Kidney capillary endothelial cell (primary cell): ENCODE results near the gene P2RY14.

Source experiments
- DNase-seq: peaks from one replicate; pipeline ENCODE4 v3.0.0-alpha.2; 2018; ENCODE audit warnings: low spot score

Gene P2RY14

GRCh38 chr3:151300539-151300938 is 22.2 kb upstream of the P2RY14 start:
- DNase-seq = no peak

GRCh38 chr3:151299006-151299405 is 20.7 kb upstream of the P2RY14 start:
- no peak for DNase-seq

DNA sequence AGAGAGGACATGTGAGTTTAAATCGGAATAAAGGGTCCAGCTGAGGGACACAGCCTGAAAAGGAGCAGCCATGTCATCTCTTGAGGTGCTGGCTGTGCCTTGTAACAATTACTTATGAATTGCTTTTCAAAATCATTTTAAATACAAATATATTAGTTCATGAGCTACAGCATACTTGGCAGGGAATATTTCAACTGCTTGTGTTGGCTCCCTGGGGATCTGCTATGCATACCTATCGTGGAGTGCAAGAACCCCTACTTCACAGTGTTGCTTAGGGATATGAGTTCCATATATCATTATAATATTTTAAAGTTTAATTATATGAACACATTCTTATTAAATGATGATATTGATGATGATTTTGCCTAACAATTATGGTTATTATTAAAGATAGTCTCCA is 19.1 kb upstream of the P2RY14 start:
- no peak for DNase-seq

- no peak for DNase-seq
These were observed 17.9 kb upstream of the P2RY14 start for GRCh38 chr3:151296226-151296625.

- DNase-seq = no peak
These were observed 14.8 kb upstream of the P2RY14 start for GRCh38 chr3:151293127-151293526.

DNA sequence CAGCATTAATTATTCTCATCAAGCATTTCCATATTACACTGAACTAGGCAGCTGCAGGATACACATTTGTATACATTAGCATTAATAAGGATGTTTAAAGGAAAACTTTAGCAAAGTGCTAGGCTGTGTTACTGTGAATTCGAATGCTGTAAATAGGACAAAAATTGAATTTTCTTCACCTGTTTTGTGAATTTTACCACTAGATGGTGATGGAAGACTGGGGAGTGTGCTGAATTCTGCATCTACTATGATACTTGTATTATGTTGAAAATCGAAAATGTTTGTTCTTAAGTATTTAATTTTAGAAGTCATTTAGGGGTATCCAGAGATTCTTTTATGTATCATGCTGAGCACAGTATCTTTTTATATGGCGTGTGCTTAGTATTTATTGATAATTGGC is 12.3 kb upstream of the P2RY14 start:
- DNase-seq = no peak

- DNase-seq = no peak
These were observed 11.1 kb upstream of the P2RY14 start for GRCh38 chr3:151289445-151289844.

- no peak for DNase-seq
These were observed 7.6 kb upstream of the P2RY14 start for GRCh38 chr3:151285940-151286339.

DNA sequence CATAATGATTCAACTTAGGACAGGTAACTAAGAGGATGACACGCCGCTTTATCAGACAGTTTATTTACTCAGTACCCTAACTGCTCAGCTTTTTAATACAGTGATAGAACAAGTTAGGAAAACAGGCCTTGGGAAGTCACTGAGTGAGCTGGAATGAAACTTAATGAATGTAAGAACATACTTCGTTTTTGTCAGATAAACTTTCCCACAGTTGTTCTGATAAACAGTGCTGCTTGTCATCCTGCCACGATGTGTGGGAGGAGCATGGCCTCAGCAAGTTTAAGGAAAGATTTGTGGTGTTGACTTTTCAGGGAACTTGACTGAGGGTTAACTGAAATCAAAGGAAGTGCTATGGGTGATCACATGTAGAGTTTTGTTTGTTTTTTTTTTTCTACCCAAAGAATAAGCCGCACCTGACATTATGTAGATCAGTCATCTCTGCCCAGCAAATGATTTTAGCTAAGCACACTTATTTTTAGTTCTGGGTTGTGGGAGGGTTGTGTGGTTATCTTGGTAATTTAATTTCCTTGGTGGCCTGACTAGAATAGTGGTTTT is 5.6 kb upstream of the P2RY14 start:
- DNase-seq = no peak

DNA sequence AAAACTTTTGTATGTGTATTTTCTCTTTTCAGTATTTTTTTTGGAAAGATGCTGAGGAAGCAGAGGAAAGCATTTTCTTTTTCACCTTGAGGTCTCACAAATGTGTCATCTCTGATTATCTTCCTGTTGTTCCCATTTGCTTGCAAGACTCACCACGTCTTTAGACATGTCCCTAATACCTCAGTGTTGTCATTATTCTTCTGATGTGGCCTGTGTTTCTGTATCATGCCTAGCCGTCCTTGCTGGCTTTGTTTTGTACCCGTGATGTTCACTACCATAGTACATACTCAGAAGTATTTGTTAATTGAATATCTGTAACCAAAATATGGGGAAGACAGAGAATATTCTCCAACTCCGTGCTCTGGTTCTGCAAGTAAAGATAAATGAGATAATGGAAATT is 5.0 kb upstream of the P2RY14 start:
- no peak for DNase-seq

- DNase-seq = peak; percentile 68
These were observed 4.6 kb upstream of the P2RY14 start for GRCh38 chr3:151282921-151283320.

- DNase-seq = no peak
These were observed 3.5 kb upstream of the P2RY14 start for GRCh38 chr3:151281671-151282324.

DNA sequence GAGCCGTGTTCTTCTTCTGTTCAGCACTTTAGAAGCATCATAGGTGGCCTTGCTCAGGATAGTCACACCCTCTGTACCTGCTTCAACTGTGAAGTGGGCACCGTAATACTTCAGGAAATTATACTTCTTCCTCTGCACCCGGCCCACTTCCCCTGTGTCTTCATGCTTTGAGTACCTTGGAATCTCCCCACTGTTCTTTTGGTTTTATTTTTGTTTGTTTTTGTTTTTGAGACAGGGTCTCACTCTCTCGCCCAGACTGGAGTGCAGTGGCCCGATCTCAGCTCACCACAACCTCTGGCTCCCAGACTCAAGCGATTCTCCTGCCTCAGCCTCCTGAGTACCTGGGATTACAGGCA is 1.7 kb downstream of the P2RY14 start:
- no peak for DNase-seq

GRCh38 chr3:151276038-151276686 is 2.2 kb downstream of the P2RY14 start:
- no peak for DNase-seq

GRCh38 chr3:151275091-151275490 is 3.3 kb downstream of the P2RY14 start:
- DNase-seq = no peak

- DNase-seq = no peak
These were observed 8.7 kb downstream of the P2RY14 start for GRCh38 chr3:151269631-151270030.

DNA sequence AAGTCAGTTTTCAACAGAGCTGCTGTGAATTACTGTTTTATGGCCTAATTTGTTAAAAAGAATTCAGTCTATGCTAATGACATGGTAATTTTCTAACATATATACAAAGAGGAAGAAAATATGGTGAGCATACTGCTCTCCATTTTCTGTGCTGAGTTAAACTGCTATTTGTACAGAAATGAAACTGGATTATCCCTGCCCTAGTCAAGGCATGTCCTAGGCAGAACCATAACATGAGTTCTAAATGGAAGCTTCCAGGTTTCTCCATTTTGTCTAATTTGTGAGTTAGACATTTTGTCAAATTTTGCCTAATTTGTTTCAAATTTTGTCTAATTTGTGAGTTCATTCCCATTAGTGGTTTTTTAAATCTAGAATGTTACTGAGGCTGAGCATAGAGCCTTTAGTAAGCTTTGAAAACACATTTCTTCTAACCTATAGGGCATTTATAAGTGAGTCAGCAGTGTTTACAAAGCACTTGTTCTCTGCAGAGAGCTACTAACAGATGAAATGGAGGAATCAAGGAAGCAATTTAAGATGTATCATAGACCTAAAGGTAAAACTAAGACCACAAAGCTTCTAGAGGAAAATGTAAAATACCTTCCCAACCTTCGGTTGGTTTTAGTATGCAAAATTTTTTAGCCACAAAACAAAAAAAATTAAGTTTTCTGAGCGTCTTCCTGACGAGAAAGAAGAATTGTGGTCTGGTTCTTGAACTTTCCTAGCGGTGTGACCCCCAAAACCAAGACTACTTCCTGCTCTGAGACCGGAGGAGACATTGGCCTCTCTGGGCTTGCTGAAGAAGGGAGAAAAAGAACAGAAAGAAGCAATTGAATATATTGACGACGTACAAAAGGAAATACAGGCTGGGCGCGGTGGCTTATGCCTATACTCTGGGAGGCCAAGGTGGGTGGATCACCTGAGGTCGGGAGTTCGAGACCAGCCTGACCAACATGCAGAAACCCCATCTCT is 9.8 kb downstream of the P2RY14 start:
- no peak for DNase-seq

DNA sequence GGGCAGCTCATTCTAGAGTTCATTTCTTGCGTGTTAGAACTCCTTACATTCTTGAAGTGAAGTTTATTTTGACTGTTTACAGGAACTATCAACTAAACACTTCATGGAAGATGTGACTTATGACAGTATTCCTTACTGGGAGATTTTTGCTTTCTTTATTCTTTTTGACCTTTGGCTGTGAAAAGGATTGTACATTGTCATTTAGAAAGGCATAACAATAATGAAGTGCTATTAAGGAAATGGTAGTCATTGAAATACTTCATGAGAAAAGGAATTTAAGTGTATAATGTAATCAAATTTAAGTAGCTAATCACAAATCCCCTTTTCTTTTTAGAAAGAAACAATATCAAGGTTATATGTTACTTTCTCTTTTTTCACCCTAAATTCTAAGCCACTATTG is 11.3 kb downstream of the P2RY14 start:
- DNase-seq = no peak

DNA sequence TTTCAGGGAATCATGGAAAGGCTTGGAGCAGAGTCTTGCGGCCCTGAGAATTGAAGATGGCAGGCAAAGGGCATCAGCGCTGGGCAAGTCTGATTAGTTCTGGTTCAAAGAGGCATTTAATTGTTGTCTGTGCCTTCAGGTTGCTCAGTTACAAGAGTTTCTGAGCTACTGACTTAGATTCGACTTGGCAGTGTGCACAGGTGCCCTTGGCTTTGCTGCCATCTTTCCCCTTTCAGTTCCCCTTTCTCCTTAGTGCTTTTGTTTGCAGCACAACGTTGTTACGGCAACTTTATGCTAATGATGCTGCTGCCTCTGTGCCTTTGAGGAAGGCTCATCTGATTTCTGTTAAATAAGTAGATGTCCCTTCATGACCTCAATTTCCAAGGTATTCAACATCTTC is 12.5 kb downstream of the P2RY14 start:
- DNase-seq = no peak

DNA sequence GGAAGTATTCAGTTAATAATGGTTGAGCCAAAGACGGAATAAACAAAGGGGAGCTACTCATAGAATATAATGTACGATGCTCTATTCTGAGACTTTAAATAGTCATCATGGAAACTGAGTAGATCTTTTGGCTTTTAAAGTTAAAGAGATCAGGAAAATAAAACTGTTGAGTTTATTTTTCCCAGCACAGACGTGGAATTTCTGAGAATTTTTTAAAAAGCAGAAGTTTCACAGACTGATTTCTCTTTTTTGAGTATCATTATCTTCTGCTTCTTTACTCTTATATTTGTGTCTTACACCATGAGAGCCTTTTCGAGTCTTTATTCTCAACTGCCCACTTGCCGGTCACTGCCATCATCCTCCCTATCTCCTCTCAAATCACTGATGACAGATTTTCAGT is 13.2 kb downstream of the P2RY14 start:
- DNase-seq = no peak

GRCh38 chr3:151264605-151265004 is 13.7 kb downstream of the P2RY14 start:
- no peak for DNase-seq

- no peak for DNase-seq
These were observed 15.3 kb downstream of the P2RY14 start for GRCh38 chr3:151262871-151263525.
